Measurements from ENCODE around the gene NLK.
"Not testable (repeated sequence)": the region's sequence is repeated elsewhere in the genome, so short reads cannot be mapped to it uniquely, and the experiment has no call there.

Gene NLK

GRCh38 chr17:28238547-28239270, 196.2 kb downstream of the NLK start:
- not testable (repeated sequence) for H3K27ac ChIP-seq; H3K4me3 ChIP-seq; DNase-seq (ENCODE audit: low spot score)

GRCh38 chr17:28239271-28239624, 196.8 kb downstream of the NLK start:
- no peak overlapping the region for H3K4me3 ChIP-seq
- TF ChIP-seq CTCF (IDR thresholded peaks at IDR 0.05): no peak
- no peak for DNase-seq (ENCODE audit: low spot score)
- no peak overlapping the region for H3K27ac ChIP-seq

GRCh38 chr17:28240688-28241340, 198.3 kb downstream of the NLK start:
- no peak for DNase-seq (ENCODE audit: low spot score)

GRCh38 chr17:28242791-28243190, 200.3 kb downstream of the NLK start:
- DNase-seq (ENCODE audit: low spot score): no peak

More at GRCh38 chr17:28240688-28241340, 198.3 kb downstream of the NLK start:
- no peak for TF ChIP-seq CTCF (IDR thresholded peaks at IDR 0.05)
- no peak overlapping the region for H3K4me3 ChIP-seq
- H3K27ac ChIP-seq: no peak overlapping the region

GRCh38 chr17:28243268-28243667, 200.8 kb downstream of the NLK start:
- H3K27ac ChIP-seq; H3K4me3 ChIP-seq; DNase-seq (ENCODE audit: low spot score): not testable (repeated sequence)

More at GRCh38 chr17:28242791-28243190, 200.3 kb downstream of the NLK start:
- TF ChIP-seq CTCF (IDR thresholded peaks at IDR 0.05): no peak
- no peak overlapping the region for H3K4me3 ChIP-seq
- H3K27ac ChIP-seq: no peak overlapping the region

- H3K27ac ChIP-seq: no peak overlapping the region
- DNase-seq (ENCODE audit: low spot score): no peak
- no peak overlapping the region for H3K4me3 ChIP-seq
- TF ChIP-seq CTCF (IDR thresholded peaks at IDR 0.05): no peak
Observed at GRCh38 chr17:28244446-28244845, 202.0 kb downstream of the NLK start.

Measured in coronary artery (tissue), 2 donors.